ENCODE data around the gene TLE4. TPM values are rescaled to one million over a fixed set of nuclear protein-coding genes. Genes with fewer than 3 reads are reported as not detected.

The TLE4 gene
- total and polyA plus RNA-seq, 2 of the 13 experiments (the other 11 are each of a cell fraction or from before 2014, with no cell fraction given): 2.0 to 2.3 TPM

GRCh38 chr9:79573412-79573923 is 1.7 kb downstream of the TLE4 start:
- WGBS (ENCODE audit: low lambda C conversion rate): 1% methylated on average over 19 of the region's 29 CpGs
- Histone ChIP-seq H3K4me3 (replicated peaks in 1 of 3; ENCODE audit: insufficient read depth in 1 of 3, low read depth in 2 of 3, low read length in 3 of 3) (peak overlapping the region; percentile 60 to 67 (median 61); a peak in 5 of 6 replicates), H2AFZ (ENCODE audit: low read length) (no peak overlapping the region), H3K27ac (ENCODE audit: extremely low read length, insufficient read depth, low read length) (no peak overlapping the region), H3K9ac (ENCODE audit: insufficient read depth, low read depth, low read length) (peak overlapping the region; percentile 39; the same call in 1 of the 2 replicates), H3K27me3 (ENCODE audit: control insufficient read depth in 1 of 2, insufficient read depth in 2 of 2, low read length in 2 of 2) (peaks cover 4 to 40% of the 10 kb centered on the region in 2 experiments; a peak in 4 of 5 replicates), H3K4me2 (ENCODE audit: low read depth, low read length) (peak overlapping the region; percentile 76), H3K4me1 (ENCODE audit: insufficient read depth, low read length) (peaks cover 5% of the 10 kb centered on the region; the same call in 1 of the 2 replicates), H3K36me3 (replicated peaks in 1 of 2; ENCODE audit: control insufficient read depth in 1 of 2, insufficient read depth in 2 of 2, low read length in 2 of 2) (no peaks in the 10 kb centered on the region), H4K20me1 (ENCODE audit: insufficient read depth, low read length) (no peaks in the 10 kb centered on the region; the same call in 1 of the 2 replicates), H3K9me3 (ENCODE audit: low read length) (no peaks in the 10 kb centered on the region), H3K79me2 (ENCODE audit: insufficient read depth, low read length) (no peaks in the 10 kb centered on the region)
- CTCF ChIA-PET (ENCODE audit: low intra/inter-chr PET ratio, low total read pairs): no interaction called here
- DNase-seq (ENCODE audit: low spot score): no peak
- FAIRE-seq: no peak
- ATAC-seq: no peak
- no TSS peak for BruUV-seq (replicated peaks)
- intact Hi-C loops (cut with micrococcal nuclease; ENCODE audit: unreplicated experiment): loop anchor here (5.0 kb wide), 1 partner anchor 99 kb away; no protein-coding TSS in a partner anchor
- in situ Hi-C loops (cut with HindIII; ENCODE audit: extremely low pct_ligation_motif_present, low pct_unique_long_range_greater_than_20kb): no loop called here
- POLR2A ChIA-PET: no interaction called here
- no peak for TF ChIP-seq U2AF1 (optimal IDR thresholded peaks at IDR 0.05; ENCODE audit: low read depth, low read length)
- no peak for TF ChIP-seq MED1 (CRISPR knock-in tag; IDR thresholded peaks at IDR 0.05)
- no peak for TF ChIP-seq PAXIP1 (CRISPR knock-in tag; conservative IDR thresholded peaks at IDR 0.05)
- peak; percentile 89; the same call in 1 of the 2 replicates for TF ChIP-seq CBX2 (IDR thresholded peaks at IDR 0.05; ENCODE audit: low read depth, low read length)
- no peak for TF ChIP-seq CBX2 (CRISPR knock-in tag; IDR thresholded peaks at IDR 0.05; ENCODE audit: low read depth)
- peak; percentile 48; the same call in 1 of the 2 replicates for TF ChIP-seq HHEX (CRISPR knock-in tag; IDR thresholded peaks at IDR 0.05)
- TF ChIP-seq, protein P1, sequence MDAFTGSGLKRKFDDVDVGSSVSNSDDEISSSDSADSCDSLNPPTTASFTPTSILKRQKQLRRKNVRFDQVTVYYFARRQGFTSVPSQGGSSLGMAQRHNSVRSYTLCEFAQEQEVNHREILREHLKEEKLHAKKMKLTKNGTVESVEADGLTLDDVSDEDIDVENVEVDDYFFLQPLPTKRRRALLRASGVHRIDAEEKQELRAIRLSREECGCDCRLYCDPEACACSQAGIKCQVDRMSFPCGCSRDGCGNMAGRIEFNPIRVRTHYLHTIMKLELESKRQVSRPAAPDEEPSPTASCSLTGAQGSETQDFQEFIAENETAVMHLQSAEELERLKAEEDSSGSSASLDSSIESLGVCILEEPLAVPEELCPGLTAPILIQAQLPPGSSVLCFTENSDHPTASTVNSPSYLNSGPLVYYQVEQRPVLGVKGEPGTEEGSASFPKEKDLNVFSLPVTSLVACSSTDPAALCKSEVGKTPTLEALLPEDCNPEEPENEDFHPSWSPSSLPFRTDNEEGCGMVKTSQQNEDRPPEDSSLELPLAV (CRISPR knock-in tag; conservative IDR thresholded peaks at IDR 0.05; ENCODE audit: low read depth): no peak
- TF ChIP-seq SP5 (CRISPR knock-in tag; IDR thresholded peaks at IDR 0.05; ENCODE audit: borderline replicate concordance, low read depth): peak; percentile 63; the same call in 1 of the 2 replicates
- TF ChIP-seq ADNP (CRISPR knock-in tag; IDR thresholded peaks at IDR 0.05): no peak
- TF ChIP-seq, protein P2, sequence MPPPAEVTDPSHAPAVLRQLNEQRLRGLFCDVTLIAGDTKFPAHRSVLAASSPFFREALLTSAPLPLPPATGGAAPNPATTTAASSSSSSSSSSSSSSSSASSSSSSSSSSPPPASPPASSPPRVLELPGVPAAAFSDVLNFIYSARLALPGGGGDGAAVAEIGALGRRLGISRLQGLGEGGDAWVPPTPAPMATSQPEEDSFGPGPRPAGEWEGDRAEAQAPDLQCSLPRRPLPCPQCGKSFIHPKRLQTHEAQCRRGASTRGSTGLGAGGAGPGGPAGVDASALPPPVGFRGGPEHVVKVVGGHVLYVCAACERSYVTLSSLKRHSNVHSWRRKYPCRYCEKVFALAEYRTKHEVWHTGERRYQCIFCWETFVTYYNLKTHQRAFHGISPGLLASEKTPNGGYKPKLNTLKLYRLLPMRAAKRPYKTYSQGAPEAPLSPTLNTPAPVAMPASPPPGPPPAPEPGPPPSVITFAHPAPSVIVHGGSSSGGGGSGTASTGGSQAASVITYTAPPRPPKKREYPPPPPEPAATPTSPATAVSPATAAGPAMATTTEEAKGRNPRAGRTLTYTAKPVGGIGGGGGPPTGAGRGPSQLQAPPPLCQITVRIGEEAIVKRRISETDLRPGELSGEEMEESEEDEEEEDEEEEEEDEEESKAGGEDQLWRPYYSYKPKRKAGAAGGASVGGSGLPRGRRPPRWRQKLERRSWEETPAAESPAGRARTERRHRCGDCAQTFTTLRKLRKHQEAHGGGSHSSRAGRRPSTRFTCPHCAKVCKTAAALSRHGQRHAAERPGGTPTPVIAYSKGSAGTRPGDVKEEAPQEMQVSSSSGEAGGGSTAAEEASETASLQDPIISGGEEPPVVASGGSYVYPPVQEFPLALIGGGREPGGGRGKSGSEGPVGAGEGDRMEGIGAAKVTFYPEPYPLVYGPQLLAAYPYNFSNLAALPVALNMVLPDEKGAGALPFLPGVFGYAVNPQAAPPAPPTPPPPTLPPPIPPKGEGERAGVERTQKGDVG (CRISPR knock-in tag; IDR thresholded peaks at IDR 0.05; ENCODE audit: borderline replicate concordance): no peak
- TF ChIP-seq SETDB1 (CRISPR knock-in tag; IDR thresholded peaks at IDR 0.05; ENCODE audit: borderline replicate concordance): no peak
- no peak for TF ChIP-seq FOXA1 (IDR thresholded peaks at IDR 0.05)
- TF ChIP-seq FOXA1 (CRISPR knock-in tag; IDR thresholded peaks at IDR 0.05): peak; percentile 69
- TF ChIP-seq ZNF773 (CRISPR knock-in tag; IDR thresholded peaks at IDR 0.05; ENCODE audit: borderline replicate concordance): no peak
- TF ChIP-seq SOX13 (IDR thresholded peaks at IDR 0.05): no peak
- peak in 1 of 2 experiments; percentile 33; a peak in 1 of 4 replicates for TF ChIP-seq SOX13 (CRISPR knock-in tag; conservative IDR thresholded peaks at IDR 0.05 in 1 of 2, IDR thresholded peaks at IDR 0.05 in 1 of 2)
- TF ChIP-seq ZFP41 (CRISPR knock-in tag; IDR thresholded peaks at IDR 0.05; ENCODE audit: borderline replicate concordance): no peak

All from HepG2 (cell line).